ENCODE data around the gene TFAP2A.

DNA sequence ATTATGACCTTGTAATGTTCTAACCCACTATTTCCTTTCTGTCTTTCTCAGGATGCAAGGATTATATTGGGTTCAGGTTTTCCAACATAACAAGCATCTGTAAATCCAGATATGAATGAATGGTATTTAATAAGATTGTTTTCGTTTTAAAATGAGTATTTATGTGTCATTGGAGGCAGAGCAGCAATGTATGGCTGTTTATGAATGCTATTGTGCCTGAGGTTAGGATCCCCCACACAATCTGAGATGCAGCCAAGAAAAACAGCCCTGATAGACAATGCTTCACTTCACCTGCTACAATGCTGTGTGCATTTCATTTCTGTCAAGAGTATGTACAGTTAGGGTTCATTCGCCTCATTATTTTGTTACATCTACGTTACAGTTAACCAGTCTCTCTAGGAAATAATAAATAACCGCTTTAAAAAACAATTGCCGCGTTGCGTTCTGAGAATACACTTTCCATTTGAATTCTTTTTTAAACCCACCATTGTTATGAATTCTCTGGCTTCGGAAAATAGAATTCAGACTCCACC, 19.6 kb downstream of the TFAP2A start:
- TF ChIP-seq EP300 (IDR thresholded peaks at IDR 0.05) (no peak), CTCF (IDR thresholded peaks at IDR 0.05) (no peak)

Measured in ovary (tissue), 3 donors.